ENCODE results near the gene EML1. TPM values are rescaled to one million over a fixed set of nuclear protein-coding genes. Genes with fewer than 3 reads are reported as not detected.

The EML1 gene
- total RNA-seq, 1 donor from 2014 or later: 34.9 TPM

DNA sequence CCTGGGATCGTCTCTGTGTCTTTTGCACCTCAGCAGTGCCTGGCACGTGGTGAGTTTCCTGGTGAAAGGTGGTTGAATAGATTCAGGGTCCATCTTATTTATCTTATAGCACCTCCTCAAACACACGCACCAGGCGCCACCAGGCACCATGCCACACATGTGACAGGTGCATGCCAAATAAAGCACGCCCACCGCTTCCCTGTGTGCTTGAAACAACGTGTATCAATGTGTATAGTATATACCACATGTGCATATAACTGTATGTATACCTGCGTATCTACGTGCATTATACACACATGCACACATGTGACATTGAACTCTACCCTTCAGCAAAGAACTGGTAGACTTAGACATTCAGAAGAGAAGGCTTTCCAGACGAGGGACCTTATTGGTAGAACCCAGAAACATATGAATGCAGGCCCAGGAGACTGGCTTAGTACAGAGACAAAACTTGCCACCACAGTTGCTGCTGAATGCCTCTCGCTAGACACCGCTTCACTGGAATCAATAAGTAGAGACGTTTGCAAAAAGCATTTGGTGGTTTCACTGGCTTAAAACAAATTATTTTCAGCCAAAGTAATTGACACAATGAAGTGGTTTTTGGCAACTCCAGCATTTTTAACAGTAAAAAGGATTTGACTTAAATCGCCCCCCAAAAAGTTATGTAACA is 10.0 kb downstream of the EML1 start:
- Mint-ChIP-seq H3K4me3 (ENCODE audit: low read depth) (no peak overlapping the region), H3K27me3 (no peaks in the 10 kb centered on the region), H3K9me3 (ENCODE audit: low read depth) (no peaks in the 10 kb centered on the region), H3K4me1 (ENCODE audit: low read depth) (peaks cover 5% of the 10 kb centered on the region), H3K36me3 (ENCODE audit: insufficient read depth) (no peaks in the 10 kb centered on the region), H3K27ac (peak overlapping the region; percentile 69)
- no peak for DNase-seq (ENCODE audit: low spot score, unreplicated experiment)
- TF ChIP-seq, protein P1, sequence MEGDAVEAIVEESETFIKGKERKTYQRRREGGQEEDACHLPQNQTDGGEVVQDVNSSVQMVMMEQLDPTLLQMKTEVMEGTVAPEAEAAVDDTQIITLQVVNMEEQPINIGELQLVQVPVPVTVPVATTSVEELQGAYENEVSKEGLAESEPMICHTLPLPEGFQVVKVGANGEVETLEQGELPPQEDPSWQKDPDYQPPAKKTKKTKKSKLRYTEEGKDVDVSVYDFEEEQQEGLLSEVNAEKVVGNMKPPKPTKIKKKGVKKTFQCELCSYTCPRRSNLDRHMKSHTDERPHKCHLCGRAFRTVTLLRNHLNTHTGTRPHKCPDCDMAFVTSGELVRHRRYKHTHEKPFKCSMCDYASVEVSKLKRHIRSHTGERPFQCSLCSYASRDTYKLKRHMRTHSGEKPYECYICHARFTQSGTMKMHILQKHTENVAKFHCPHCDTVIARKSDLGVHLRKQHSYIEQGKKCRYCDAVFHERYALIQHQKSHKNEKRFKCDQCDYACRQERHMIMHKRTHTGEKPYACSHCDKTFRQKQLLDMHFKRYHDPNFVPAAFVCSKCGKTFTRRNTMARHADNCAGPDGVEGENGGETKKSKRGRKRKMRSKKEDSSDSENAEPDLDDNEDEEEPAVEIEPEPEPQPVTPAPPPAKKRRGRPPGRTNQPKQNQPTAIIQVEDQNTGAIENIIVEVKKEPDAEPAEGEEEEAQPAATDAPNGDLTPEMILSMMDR (IDR thresholded peaks at IDR 0.05; ENCODE audit: unreplicated experiment): no peak

DNA sequence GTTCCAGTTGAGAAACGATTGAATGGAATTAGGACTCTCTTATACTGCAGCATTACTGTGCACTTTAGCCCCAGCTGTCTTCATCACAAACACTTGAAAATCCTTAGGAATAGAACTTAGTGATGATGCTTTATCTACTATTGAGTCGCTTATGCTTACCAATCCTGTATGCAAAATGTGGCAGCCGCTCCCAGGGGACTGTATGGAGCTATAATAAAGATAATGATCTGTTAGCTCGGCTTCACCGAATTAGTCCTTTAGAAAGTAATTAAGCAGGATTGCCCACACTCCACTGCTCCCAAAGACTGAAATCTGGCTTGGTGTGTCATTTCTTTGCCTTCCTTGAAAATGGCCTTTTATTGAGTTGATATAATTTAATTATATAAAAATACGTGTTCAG is 10.6 kb downstream of the EML1 start:
- DNase-seq (ENCODE audit: low spot score, unreplicated experiment): no peak
- Mint-ChIP-seq H3K4me1 (ENCODE audit: low read depth) (peaks cover 5% of the 10 kb centered on the region), H3K27me3 (no peaks in the 10 kb centered on the region), H3K4me3 (ENCODE audit: low read depth) (no peak overlapping the region), H3K27ac (peak overlapping the region; percentile 69), H3K36me3 (ENCODE audit: insufficient read depth) (no peaks in the 10 kb centered on the region), H3K9me3 (ENCODE audit: low read depth) (no peaks in the 10 kb centered on the region)
- TF ChIP-seq, protein P1 (IDR thresholded peaks at IDR 0.05; ENCODE audit: unreplicated experiment): no peak

DNA sequence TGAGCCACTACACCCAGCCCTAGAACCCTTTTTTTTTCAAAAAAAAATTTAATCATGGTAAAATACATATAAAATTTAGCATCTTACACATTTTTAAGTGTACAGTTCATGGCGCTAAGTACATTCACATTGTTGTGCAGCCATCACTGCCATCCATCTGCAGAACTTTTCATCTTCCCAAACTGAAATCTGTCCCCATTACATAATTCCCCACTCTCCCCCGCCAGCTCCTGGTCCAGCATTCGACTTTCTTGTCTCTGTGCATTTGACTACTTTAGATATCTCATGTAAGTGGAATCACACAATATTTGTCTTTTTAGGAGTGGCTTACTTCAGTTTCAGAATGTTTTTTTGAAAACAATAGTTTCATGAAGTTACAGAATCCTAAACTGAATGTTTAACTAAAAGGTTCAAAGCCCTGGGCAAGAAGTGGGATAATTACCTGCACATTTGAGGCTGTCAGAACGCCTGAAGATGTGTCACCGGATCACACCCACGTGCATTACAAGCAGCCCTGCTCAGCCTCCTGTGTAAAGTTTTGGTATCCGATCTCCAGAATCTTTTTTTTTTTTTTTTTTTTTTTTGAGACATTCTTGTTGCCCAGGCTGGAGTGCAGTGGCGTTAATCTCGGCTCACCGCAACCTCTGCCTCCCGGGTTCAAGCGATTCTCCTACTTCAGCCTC is 12.7 kb downstream of the EML1 start:
- DNase-seq (ENCODE audit: low spot score, unreplicated experiment): no peak
- TF ChIP-seq, protein P1 (IDR thresholded peaks at IDR 0.05; ENCODE audit: unreplicated experiment): no peak
- H3K36me3 Mint-ChIP-seq (ENCODE audit: insufficient read depth): no peaks in the 10 kb centered on the region
- H3K4me1 Mint-ChIP-seq (ENCODE audit: low read depth): peaks cover 8% of the 10 kb centered on the region
- H3K27me3 Mint-ChIP-seq: no peaks in the 10 kb centered on the region
- no peak overlapping the region for H3K27ac Mint-ChIP-seq
- no peaks in the 10 kb centered on the region for H3K9me3 Mint-ChIP-seq (ENCODE audit: low read depth)
- H3K4me3 Mint-ChIP-seq (ENCODE audit: low read depth): no peak overlapping the region

DNA sequence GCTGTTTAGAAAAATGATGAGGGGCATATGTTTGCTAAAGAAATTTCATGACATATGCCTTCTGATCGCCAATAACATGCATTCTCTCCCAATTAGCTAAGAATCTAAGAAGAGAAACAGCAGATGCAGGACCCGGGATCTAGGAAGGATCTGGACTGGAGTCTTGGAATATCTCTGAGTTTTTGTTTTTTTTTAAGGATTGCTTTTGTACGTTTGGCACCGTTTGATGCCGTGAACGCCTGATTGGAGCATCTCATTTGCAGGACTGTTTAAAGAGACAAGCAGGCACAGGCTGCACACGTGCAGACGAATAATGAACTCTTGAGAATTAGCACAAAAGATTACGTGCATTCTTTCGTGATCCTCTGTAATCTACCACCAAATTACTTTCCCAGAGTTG is 13.6 kb downstream of the EML1 start:
- DNase-seq (ENCODE audit: low spot score, unreplicated experiment): no peak
- H3K9me3 Mint-ChIP-seq (ENCODE audit: low read depth): no peaks in the 10 kb centered on the region

DNA sequence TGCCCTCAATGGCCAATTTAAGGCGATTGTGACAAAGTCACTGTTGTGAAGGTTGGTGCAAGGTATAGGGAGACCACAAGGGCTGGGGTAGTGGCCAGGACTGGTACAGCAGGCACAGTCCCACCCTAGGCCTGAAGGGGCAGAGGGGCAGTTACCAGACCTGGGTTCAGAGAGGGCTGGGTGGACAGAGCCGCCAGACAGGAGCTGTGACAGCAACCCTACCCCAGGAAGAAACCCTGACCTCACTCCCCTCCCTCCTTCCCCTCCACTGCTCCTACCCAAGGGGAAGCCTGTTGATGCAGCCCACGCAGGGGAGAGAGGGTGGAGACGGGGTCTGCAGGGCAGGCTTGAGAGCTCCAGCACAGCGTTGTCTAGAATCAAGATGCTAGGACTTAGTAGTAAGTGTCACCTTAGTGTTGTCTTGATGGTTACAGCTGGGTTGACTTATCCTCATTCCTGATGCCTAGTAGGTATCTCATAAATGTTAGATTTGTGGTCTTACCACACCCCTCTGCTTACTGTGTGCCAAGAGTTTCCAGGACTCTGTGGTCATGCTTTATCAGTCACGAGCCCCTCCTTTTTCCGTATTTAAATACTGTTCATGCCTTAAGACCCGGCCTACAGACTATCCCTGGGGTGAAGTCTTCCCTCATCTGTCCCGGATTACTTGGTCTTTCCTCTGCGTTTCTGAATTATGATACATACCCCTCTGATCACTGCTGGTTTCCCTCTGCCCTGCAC is 14.4 kb downstream of the EML1 start:
- H3K4me3 Mint-ChIP-seq (ENCODE audit: low read depth): no peak overlapping the region
- no peaks in the 10 kb centered on the region for H3K36me3 Mint-ChIP-seq (ENCODE audit: insufficient read depth)
- no peaks in the 10 kb centered on the region for H3K9me3 Mint-ChIP-seq (ENCODE audit: low read depth)
- H3K27ac Mint-ChIP-seq: no peak overlapping the region
- H3K27me3 Mint-ChIP-seq: no peaks in the 10 kb centered on the region
- H3K4me1 Mint-ChIP-seq (ENCODE audit: low read depth): peaks cover 12% of the 10 kb centered on the region
- no peak for DNase-seq (ENCODE audit: low spot score, unreplicated experiment)
- TF ChIP-seq, protein P1 (IDR thresholded peaks at IDR 0.05; ENCODE audit: unreplicated experiment): peak; percentile 27

More for the DNA sequence above, 13.6 kb downstream of the EML1 start:
- H3K4me1 Mint-ChIP-seq (ENCODE audit: low read depth): peaks cover 10% of the 10 kb centered on the region
- TF ChIP-seq, protein P1 (IDR thresholded peaks at IDR 0.05; ENCODE audit: unreplicated experiment): no peak
- H3K4me3 Mint-ChIP-seq (ENCODE audit: low read depth): no peak overlapping the region
- no peak overlapping the region for H3K27ac Mint-ChIP-seq
- no peaks in the 10 kb centered on the region for H3K27me3 Mint-ChIP-seq
- no peaks in the 10 kb centered on the region for H3K36me3 Mint-ChIP-seq (ENCODE audit: insufficient read depth)

Data from progenitor cell of endocrine pancreas (in vitro differentiated cells).